GM19193 (cell line): ENCODE measurements around the gene CCDC92B.

Experiments used
- POLR2A ChIP-seq: IDR thresholded peaks from 4 replicates; pipeline ENCODE4 v1.6.1; 2011; ENCODE audit not compliant: insufficient read depth, insufficient read length; ENCODE audit errors: extremely low read depth

Gene CCDC92B

DNA sequence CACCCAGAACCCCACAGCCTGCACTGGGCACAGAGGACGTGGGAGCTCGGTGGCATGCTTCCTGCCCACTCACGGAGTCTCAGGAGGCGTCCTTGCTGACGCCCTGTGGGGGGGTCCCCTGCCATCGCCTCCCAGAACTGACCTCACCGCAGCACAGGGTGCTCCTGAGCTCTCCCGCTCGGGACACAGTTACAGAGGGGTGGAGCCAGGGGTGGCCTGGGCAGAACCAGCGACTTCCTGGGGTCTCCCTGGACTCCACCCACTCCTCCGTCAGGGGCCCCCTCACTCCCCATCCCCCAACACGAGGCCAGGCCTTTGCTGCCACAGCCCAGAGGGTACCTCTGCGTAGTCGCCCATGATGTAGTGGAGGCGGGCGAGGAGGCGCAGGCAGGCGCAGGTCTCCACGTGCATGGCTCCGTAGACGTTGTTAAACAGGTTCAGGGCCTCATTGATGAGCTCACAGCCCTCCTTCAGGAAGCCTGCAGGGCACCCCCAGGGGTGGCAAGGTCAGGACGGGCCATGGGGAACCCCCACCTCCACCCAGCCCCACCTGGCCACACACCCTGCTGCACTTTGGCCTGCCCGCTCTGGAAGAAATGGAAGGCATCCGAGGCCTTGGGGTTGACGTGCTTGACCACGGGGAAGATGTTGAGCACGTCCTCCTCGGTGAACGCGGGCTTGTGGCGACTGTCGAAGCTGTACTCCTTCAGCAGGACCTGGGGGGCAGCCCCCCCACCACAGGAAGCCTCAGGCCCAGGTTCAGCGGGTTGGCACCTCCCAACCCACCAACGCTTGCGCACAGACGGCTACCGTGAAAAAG lies 55.7 kb downstream of the CCDC92B start:
- no peak for TF ChIP-seq POLR2A

DNA sequence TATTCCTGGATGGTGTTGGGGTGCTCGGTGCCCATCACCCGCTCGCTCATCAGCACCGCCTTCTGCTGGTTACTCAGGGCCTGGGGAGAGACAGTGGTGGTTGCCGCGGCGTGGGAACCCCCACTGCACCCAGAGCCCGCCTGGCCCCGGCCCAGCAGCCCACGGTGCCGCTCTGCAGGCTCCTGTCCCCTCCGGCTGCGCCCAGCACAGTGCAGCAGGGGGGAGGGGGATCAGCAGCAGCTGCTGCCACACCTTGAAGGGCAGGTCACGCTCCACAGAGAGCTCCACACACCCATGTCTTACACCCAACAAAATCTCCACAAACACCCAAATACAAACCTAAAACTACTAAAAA lies 56.7 kb downstream of the CCDC92B start:
- TF ChIP-seq POLR2A = no peak

DNA sequence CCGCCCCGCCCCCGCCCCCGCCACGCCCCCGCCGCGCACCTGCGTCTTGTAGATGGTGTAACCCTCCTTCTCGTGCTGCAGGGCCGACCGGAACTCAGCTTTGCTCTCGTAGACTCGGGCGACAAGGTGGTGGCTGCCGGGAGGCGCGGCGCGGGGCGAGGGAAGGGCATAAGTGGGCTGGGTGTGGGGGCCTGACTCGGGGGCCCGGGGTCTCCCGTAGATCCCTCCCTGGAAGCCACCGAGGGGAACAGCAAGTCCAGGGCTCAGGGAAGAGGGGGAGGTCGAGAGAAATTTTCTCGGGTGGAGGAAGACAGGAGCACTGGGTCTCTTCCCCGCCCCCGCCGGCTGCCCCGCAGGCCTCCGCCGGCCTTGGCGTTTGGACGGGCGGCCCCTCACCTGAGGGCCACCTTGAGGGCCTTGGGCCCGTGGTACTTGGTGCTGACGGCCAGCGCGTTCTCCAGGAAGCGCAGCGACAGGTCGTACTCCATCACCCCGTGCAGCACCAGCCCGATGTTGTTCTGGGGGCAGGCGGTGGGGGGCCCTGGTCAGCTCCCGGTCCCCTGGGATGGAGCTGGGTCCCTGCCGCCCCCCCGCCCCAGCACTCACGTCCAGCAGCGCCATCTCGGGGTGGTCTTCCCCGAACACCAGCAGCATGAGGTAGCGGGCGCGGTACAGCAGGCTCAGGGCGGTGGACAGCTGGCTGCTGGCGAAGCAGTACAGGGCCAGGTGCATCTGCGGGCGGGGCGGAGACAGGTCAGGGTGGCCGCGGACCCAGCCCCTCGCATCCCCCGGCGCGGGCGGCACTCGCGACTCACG lies 57.3 kb downstream of the CCDC92B start:
- no peak for TF ChIP-seq POLR2A

DNA sequence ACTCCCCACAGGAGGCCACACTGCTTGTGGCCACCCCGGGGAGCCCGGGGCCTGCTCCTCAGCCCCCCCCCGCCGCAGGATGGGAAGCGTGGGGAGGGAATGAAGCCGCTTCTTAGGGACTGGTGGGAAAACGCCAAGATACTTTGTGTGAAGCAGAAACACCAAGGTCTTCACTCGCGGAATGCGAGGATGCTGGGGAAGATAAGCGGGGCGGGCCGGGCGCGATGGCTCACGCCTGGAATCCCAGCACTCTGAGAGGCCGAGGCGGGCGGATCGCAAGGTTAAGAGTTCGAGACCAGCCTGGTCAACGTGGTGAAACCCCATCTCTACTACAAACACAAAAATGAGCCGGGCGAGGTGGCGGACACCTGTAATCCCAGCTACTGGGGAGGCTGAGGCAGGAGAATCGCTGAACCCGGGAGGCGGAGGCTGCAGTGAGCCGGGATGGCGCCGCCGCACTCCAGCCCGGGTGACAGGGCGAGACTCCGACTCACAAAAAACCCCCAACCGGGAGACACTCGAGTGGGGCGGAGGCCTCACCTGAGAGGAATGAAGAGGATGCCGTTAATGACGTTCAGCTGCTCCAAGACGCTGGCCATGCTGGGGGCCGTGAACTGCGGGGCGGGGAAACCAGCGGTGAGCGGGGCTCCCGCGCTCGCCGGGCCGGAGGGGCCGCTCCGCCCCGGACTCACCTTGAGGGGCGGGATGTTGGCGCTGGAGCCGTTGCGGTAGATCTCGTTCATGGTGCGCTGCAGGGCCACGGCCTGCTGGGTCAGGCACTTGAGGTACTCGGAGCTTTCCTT lies 58.2 kb downstream of the CCDC92B start:
- TF ChIP-seq POLR2A = no peak

DNA sequence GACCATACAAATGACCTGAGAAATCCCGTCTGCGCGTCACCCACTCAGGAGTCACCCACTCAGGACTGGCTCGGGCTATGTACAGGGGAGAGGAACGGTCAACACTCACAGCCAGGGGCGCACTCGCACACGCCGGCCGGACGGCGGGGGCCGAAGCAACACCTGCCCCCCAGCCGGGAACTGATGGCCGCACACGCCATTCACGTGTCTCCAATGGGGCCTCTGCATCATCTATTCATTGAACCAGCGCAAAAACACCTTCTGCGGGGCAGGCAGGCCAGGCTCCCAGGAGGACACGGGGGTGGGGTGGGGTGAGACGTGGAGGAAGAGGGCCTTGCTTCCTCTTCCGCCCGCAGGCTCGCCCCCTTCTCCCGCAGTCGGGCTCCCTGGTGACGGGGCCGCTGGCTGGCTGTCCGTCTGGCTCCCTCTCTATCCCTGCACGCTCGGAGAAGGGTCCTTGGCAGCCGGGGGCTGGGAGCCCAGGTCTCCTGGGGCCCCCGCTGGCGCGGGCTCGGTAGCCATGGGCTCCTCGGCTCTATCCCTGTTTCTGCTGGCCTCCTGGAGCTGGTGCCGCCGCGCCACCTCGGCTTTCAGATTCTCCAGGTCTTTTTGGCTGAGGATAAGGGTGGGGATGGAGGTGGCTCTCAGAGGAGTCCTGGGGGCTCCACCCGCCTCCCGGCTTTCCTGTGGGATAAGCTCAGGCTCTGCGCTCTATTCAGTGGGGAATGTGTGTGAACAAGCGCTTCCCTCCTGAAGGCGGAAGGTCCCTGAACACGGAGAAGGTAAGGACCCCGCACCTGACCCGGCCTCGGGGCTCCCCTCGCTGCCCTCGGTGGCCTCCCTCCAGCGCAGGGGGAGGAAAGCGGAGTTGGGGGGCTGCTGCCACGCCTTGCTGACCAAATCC lies 59.0 kb downstream of the CCDC92B start:
- no peak for TF ChIP-seq POLR2A

DNA sequence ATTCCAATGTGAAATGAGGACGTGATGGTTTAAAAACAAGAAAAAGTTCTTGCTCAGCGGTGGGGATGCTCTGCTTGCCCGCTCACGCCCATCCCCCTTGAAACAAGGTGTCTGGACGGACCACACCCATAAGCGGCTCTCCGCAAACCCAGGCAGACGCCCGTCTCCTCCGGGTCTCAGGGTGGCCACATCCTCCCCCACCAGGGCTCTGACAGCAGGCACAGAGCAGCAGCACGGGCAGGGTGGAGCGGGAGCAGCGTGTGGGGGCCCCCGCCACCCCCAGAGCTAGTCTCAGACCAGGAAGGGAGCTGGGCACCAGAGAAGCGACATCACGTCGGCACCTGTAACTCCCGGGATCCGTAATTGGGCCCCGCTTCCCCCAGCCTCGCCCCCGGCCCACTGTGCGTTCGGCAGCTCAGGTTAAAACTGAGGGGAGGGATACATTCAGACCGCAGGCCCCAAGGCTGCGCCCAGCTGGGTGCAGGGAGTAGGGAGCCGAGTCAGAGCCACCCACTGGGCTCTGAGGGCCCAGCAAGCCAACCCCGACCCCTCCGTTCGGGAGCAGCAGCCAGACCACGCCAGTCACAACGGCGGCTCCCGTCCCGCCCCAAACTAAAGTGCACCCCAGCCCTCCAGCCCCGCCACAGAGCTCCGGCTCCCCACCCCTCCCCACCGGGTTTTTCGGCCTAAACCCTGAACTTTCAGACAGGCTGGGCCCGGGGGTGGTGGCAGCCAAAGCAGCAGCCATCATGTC lies 59.9 kb downstream of the CCDC92B start:
- TF ChIP-seq POLR2A = no peak

DNA sequence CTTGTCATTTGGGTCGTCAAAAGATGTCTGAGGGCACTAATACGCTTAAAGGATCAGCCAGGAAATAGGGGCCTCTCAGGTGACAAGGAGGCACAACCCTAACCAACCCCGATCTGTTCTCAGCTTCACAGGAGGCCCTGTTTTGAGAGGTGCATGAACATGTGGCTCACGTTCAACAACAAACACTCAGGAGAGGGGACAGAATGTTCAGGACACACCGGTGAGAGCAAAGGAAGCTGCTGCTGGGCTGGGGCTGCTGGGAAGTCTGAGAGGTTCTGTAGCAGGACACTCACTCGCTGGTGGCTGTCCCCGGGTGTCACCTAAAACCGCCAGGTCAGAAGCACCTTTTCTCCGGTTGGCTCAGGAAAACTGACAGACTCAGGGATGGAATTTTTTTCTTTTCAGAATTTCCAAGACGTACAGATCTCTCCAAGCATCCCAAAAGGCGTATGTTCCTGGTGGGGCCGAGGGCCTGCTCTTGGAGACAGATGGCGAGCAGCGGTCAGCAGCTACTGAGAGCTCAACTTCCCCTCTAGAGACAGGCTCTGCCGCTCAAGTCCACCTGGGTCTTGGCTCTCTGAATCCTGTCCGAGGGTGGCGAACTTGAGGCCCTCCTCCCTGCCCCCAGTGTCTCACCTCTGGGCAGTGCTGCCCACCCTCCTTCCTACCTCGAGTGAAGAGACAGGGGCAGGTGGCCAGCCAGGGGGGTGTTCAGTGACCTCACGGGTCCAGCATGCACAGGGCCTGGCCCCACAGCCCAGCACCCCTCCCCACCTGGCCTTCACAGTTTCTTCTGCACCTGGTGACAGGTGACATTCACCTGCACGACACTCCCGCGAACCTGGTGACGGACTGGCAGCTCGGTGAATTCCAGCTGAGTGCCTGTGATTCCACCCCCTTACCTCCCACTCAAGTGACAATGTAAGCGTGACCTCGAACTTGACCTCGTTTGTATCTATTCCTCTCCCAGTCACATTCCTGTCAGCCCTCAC lies 60.8 kb downstream of the CCDC92B start:
- TF ChIP-seq POLR2A = peak; percentile 19

DNA sequence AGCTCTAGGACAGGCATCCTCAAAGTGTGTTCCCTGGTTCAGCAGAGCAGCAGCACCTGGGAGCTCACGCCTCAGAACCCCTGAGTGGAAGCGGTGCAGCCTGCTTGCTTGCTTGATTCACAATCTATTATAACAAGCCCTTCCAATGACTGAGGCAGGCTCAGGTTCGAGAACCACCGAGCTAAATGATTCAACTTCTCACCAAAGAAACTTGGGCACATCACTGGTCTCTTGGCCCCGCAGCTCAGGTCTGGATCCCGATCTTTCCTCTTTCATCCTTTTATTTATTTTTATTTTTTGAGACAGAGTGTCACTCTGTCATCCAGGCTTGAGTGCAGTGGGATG lies 62.4 kb downstream of the CCDC92B start:
- TF ChIP-seq POLR2A = peak; percentile 1

DNA sequence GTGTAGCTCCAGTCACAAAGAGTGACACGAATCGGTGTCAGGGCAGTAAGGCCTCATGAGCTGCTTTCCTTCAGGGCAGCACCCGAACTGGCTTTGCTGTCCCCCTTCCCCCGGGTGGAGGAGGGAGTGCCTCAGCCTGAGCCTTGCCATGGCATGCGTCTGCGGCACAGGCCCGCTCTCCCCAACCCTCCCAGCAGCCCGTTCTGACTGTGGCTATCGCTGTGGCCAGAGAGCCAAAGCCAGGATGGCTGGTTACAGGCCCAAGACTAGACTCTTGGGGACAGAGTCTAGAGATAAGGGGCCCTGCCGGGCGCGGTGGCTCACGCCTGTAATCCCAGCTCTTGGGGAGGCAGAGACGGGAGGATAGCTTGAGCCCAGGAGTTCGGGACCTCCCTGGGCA lies 63.8 kb downstream of the CCDC92B start:
- no peak for TF ChIP-seq POLR2A

DNA sequence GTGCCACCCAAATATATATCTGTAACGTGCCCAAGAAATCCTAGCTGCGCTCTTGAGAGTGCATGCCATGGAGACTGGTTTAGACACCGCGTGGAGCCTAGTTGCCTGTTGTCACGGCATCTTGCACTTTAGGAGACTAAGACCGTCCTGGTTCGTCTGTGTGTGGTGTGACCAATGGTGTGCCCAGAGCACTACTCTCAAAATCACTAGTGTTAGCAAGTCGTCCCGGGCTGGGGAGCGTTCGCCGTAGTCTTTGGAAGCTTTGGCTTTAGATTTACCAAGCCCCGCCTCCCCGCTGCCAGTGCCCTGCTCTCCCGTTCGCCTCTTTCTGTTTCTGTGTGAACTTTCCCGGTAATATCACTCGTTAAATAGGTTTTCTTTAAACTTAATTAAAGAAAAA lies 64.9 kb downstream of the CCDC92B start:
- TF ChIP-seq POLR2A = no peak

DNA sequence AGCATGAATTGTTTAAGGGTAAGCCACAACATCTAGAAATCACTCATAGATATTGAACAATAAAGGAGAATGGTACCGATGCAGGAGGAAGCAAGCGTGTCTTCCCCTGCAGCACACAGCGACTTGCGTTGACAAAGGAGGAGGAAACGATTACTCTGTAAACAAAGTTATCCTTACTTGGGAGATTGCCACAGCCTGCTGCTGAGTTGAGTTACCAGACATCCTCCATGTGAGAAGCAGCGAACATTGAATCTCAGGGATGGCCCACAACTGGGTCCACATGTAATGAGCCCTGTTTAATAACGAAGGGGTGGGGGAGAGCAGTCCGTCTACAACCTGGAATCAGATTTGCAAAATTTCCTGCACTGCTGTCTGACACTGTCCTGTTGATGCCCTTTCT lies 65.5 kb downstream of the CCDC92B start:
- no peak for TF ChIP-seq POLR2A

DNA sequence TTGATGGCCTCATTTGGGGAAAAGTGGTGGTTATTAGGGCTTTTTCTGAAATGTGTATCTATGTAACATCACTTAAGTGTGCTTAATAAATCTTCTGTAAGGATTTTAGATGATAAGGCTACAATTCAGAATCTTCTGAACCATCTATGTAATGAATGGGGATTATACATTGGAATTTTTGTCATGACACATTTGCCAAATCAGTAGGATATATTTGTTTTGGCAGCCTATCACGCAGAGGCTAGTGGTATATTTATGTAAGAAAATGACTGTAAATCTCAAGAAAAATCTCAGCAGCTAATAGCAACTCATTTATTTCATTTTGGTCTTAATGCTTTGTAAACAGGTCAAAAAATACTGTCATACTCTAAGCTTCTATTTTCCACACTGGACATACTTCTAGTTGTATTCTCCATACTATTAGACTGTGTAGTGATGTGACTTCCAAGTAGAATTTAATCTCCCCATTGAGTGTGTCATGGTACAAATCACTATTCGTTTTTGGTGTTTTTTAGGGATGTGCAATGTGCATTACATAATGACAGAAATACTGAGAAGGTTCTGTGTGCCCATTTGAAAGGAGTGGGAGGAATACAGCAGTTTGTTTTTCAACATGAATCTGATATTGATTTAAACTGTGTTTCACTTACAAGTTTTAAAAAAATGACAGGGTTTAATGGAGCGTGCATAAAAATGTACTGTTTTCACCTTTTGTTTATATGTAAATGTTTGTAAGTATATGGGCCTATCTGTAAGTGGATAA lies 67.1 kb downstream of the CCDC92B start:
- TF ChIP-seq POLR2A = no peak
